ENCODE results near the gene UBR4. TPM values are rescaled to one million over a fixed set of nuclear protein-coding genes. Genes with fewer than 3 reads are reported as not detected.

Gene UBR4
- total RNA-seq, 1 donor from 2014 or later = 222 TPM

DNA sequence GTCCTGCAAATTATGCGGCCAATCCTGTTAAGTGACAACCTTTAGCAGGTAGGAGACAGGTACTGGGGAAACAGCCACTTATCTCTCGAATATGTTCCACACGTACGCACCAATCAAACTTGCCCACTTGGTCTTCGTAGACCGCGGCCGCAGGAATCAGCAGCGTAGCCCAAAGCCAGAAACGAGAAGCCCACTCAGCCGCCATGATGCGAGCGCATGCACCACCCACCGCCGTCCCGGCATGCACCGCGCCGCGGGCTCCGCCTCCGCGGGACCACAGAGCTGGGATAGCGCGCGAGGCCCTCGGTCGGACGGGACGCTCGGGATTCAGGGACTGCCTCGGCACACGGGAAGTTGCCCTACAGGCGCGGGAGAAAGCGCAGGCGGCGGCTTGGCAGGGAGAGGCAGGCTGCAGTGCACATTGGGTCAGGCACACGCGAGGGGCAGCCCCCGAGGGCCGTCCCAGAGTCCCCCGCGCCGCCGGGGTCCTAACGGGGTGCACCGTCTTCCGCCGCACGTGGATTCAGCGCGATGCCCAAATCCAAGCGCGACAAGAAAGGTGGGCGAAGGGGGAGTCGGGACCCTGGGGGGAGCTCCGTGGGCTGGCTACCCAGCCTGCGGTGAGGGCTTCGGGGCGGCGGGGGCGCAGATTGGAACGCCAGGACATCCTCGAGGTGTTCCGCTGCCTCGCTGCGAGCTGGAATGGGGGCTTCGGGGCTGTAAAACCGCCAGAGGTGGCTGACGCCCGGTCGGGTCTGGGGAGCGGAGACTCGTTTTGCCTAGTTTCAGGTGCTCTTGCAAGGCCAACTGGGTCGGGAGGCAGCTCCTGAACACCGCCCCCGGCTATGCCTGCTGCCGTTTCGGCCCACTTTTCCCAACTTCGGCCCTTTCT is 41.5 kb upstream of the UBR4 start, which contains the start of the genes EMC1 and MRTO4:
TSS of gene EMC1 (minus strand) at position 220 of the 892 bp plus-strand sequence. CDS start at position 205, 15 bp downstream.
TSS of gene MRTO4 (plus strand) at position 501 of the 892 bp plus-strand sequence. CDS start at position 532, 31 bp downstream.
- Histone ChIP-seq H3K4me1 (peaks cover 9 to 29% of the 10 kb centered on the region in 2 donors), H3K4me3 (peak within 1 kb of the TSS; percentile 84 to 91), H3K9me3 (no peaks in the 10 kb centered on the region), H3K27ac (peak within 1 kb of the TSS; percentile 85 to 94), H3K27me3 (no peaks in the 10 kb centered on the region), H3K36me3 (peaks cover 0 to 13% of the 10 kb centered on the region in 2 donors)
- intact Hi-C loops (cut with DNase I) = loop anchor here (5.0 kb wide), 1 partner anchor 401 kb away; no protein-coding TSS in a partner anchor
- DNase-seq (ENCODE audit: low spot score in 2 of 2) = peak; percentile 44 to 89
- TF ChIP-seq, protein P1, sequence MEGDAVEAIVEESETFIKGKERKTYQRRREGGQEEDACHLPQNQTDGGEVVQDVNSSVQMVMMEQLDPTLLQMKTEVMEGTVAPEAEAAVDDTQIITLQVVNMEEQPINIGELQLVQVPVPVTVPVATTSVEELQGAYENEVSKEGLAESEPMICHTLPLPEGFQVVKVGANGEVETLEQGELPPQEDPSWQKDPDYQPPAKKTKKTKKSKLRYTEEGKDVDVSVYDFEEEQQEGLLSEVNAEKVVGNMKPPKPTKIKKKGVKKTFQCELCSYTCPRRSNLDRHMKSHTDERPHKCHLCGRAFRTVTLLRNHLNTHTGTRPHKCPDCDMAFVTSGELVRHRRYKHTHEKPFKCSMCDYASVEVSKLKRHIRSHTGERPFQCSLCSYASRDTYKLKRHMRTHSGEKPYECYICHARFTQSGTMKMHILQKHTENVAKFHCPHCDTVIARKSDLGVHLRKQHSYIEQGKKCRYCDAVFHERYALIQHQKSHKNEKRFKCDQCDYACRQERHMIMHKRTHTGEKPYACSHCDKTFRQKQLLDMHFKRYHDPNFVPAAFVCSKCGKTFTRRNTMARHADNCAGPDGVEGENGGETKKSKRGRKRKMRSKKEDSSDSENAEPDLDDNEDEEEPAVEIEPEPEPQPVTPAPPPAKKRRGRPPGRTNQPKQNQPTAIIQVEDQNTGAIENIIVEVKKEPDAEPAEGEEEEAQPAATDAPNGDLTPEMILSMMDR (IDR thresholded peaks at IDR 0.05) = no peak

DNA sequence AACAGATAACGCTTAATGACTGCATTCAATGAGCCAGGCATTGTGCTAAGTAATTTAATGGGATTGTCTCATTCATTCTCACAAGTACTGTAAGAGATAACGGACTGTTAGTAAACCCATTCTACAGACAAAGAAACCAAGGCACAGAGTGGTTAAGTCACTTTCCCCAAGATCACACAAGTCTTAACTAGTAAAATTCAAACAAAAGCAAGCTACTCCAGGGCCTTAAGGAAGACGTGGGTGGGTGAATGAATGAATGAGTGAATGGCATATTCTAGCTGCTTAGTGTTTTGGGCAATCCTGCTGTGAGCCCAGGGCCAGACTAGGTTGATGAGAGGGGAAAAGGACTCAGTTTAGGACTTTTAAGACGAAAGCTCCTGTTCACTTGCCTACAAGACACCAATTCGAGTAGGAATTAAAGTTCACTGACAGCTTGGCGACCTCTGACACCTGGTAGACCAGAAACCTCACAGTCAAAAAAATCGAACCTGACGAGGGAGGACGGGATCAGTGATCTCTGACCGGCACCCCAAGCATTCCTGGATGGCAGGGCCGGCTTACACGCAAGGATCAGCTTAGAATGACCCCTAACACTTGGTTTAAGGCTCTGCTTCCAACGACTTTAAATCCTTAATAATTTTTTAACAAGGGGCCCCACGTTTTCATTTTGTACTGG is 40.7 kb upstream of the UBR4 start:
- H3K27me3 ChIP-seq = no peaks in the 10 kb centered on the region
- peak overlapping the region; percentile 85 to 94 for H3K27ac ChIP-seq
- peak overlapping the region; percentile 84 to 91 for H3K4me3 ChIP-seq
- intact Hi-C loops (cut with DNase I) = loop anchor here (5.0 kb wide), 1 partner anchor 402 kb away; no protein-coding TSS in a partner anchor
- H3K4me1 ChIP-seq = peaks cover 9 to 29% of the 10 kb centered on the region in 2 donors
- H3K36me3 ChIP-seq = peaks cover 0 to 5% of the 10 kb centered on the region in 2 donors
- no peak for DNase-seq (ENCODE audit: low spot score in 2 of 2)
- TF ChIP-seq, protein P1 (IDR thresholded peaks at IDR 0.05) = no peak
- no peaks in the 10 kb centered on the region for H3K9me3 ChIP-seq

DNA sequence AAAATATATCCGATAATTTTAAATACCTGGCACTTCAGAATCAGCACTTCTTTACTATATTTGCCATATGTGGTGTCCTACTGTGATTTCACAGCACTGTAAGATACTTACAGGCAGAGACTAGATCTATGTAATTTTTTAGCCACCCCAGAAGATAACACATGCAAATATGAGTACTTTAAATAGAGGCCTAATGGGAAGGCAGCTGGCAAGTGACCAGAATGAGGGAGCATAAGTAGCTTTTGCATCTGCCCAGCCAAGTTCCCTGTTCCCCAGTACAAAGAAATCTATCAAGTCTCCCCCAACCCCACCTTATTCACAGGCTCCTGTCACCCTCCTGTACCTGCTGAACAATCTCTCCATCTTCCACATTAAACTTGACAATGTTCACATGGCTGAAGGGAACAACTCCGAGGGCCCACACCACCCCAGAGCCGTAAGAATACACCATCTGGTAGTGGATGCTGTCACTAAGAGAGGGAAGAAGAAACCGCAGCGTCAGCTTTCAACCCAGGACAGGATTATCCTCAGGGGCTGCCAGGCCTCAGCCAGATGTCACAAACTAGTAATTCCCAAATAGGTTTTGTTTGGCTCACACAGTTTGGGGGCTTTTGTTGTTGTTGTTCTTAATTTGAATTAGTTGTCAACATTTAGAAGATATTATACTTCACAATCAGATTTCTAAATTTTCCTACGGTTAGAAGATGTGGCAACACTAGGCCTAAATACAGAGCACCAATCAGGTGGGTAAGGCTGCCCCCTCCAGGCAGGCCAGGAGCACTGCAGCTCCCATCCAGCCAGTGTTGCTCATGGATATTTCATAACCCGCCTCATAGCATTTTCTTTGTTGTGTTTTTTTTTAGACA is 30.8 kb upstream of the UBR4 start:
- Histone ChIP-seq H3K27me3 (no peaks in the 10 kb centered on the region), H3K9me3 (no peaks in the 10 kb centered on the region), H3K4me1 (no peaks in the 10 kb centered on the region), H3K36me3 (peaks cover 64 to 88% of the 10 kb centered on the region in 2 donors), H3K27ac (no peak overlapping the region), H3K4me3 (no peak overlapping the region)
- peak in 1 of 2 donors; percentile 80 for DNase-seq (ENCODE audit: low spot score in 2 of 2)
- intact Hi-C loops (cut with DNase I) = loop anchor here (5.0 kb wide), 1 partner anchor 34 kb away; no protein-coding TSS in a partner anchor
- TF ChIP-seq, protein P1 (IDR thresholded peaks at IDR 0.05) = peak; percentile 73 to 97 (median 95)

DNA sequence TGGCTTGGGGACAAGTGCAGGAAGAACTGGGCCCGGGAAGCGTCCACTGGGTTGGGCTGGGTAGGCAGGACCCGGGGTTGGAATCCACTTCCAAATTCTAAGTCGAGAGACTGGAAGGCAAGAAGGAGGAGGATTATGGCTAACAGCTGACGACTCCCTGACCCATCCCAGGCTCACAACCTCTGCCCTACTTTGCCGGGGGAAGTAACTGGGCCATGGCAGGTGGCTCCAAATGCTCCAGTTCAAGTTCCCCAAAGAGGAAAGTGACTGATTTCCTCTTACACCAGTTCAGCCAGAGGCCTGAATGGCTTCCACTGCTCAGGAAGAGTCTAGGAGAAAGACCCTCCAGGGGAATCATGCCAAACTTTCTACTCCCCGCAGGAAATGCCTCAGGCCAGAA is 29.8 kb upstream of the UBR4 start:
- Histone ChIP-seq H3K9me3 (no peaks in the 10 kb centered on the region), H3K36me3 (peaks cover 75 to 96% of the 10 kb centered on the region in 2 donors), H3K4me1 (no peaks in the 10 kb centered on the region), H3K4me3 (no peak overlapping the region), H3K27me3 (no peaks in the 10 kb centered on the region), H3K27ac (no peak overlapping the region)
- TF ChIP-seq, protein P1 (IDR thresholded peaks at IDR 0.05) = no peak
- no peak for DNase-seq (ENCODE audit: low spot score in 2 of 2)
- intact Hi-C loops (cut with DNase I) = loop anchor here (5.0 to 10.0 kb wide), 2 partner anchors 33 to 65 kb away; no protein-coding TSS in a partner anchor

DNA sequence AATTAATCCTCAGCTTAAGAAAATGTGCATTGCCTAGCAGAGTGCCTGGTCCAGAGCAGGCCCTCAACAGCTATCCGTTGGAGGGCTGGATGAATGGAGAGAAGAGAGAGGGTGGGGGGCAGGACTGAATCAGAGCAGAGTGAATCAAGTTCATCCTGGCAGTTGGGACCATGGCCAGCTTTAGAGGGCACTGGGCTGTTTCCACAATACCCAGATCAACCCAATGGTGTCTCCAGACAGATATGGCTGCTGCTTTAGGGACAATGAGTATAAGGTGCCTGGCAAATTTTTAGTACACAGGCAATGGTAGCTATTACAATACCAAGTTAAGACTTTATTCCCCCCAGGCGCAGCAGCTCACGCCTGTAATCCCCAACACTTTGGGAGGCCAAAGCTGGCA is 24.2 kb upstream of the UBR4 start:
- intact Hi-C loops (cut with DNase I) = loop anchor here (10.0 kb wide), 1 partner anchor 59 kb away; no protein-coding TSS in a partner anchor
- no peaks in the 10 kb centered on the region for H3K4me1 ChIP-seq
- no peaks in the 10 kb centered on the region for H3K9me3 ChIP-seq
- H3K36me3 ChIP-seq = peaks cover 86 to 100% of the 10 kb centered on the region in 2 donors
- no peak overlapping the region for H3K27ac ChIP-seq
- no peak for DNase-seq (ENCODE audit: low spot score in 2 of 2)
- TF ChIP-seq, protein P1 (IDR thresholded peaks at IDR 0.05) = no peak
- no peak overlapping the region for H3K4me3 ChIP-seq
- no peaks in the 10 kb centered on the region for H3K27me3 ChIP-seq

Measured in ascending aorta (tissue), 2 donors.